Measurements from ENCODE around the gene FOLR2.

Gene FOLR2

DNA sequence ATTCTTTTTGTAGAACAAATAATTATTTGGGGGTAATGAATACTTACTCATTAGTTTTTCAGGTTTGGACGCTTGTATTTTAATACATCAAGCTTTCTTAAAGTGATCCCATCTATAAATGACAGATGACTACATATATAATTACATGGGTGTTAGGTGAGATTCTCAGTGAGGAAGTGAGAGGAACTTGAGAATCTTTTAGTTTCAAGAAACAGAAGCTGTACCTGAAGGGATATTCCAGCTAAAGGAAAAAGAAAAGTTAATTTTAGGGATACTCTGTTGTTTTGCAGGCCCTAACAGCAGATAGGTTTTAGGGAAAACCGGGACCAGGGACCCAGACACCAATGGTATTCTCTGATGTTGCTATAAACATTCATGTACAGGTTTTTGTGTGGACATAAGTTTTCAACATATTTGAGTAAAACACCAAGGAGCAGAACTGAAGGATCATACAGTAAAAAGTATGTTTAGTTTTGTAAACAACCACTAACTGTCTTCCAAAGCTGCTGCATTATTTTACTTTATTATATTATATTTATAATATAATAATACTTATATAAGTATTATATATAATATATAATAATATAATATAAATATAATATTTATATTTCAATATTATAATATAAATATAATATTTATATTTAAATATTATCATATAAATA, 51.5 kb downstream of the FOLR2 start:
- no peak for DNase-seq (ENCODE audit: low read depth in 2 of 2)

Data from stimulated activated CD8-positive, alpha-beta memory T cell treated with anti-CD3 and anti-CD28 coated beads, Interleukin-2, amount 100 ng/mL, for 48 hours (primary cell).